DMS79 treated with DMSO at 0.1 percent for 48 hours (cell line): ENCODE measurements around the gene TSPAN9.
A peak's percentile ranks its signal among the peaks of the same experiment; 100 is the strongest.

ENCODE experiments used
- DNase-seq: peaks from one replicate; lab custom pipeline; 2025; lab: John Stamatoyannopoulos, UW

TSPAN9 gene

DNA sequence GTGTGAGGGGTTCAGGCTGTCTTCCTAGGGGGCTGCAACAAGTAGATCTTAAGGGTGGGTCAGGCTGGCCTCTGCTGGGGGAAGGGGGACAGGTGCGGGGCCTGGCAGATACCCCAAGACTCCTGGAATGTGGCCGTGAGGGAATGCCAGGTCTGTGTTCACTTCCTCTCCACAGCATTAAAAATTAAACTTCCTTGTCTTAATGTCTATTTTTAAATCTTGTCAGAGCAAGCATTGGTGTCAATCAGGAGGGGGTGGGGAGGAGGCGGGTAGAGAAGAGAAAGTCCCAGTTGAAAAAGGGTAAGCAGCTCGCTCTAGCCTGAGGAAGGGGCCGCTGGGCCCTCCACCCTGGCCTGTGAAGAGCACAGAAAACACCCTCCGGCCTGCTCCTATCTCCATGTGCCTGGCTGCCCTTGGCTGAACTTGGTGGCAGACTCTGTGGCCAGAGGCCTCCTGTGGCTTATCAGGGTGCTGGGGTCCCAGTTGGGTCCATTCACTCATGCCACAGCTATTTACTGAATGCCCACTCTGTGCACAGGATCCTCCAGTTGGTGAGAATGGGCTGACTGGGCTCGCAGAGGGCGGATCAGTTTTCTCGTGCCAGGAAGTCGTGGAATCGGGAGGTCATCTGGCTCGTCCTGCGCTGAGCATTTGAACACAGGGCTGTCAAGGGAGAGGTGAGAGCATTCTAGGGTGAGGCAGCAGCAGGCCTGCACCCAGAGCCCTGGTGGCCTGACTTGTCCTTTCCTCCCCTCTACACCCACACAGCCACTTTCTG is 128.8 kb downstream of the TSPAN9 start:
- no peak for DNase-seq

DNA sequence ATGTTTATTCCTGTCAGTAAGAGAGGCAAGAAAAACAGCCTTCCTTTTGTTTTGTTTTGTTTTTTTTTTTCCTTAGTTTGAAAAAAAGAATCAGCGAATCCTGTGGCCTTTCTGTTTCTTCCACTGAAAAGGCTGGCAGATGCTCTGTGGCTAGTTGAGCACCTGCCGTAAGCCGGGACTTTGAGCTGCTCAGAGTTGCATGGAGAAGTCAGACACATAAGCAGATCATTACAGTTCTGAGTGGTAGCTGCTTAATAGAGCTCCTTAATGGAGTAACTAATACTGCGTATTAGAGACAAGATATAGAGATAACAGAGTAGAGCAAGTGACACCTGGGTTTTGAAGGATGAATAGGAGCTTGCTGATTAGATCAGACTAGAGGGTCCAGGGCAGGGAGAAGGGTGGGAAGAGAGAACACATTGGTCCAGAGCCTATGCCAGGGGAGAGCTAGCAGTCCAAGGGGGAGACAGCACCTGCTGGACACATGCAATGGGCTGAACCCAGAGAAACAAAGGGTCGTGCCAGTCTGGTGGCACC is 129.4 kb downstream of the TSPAN9 start:
- no peak for DNase-seq

DNA sequence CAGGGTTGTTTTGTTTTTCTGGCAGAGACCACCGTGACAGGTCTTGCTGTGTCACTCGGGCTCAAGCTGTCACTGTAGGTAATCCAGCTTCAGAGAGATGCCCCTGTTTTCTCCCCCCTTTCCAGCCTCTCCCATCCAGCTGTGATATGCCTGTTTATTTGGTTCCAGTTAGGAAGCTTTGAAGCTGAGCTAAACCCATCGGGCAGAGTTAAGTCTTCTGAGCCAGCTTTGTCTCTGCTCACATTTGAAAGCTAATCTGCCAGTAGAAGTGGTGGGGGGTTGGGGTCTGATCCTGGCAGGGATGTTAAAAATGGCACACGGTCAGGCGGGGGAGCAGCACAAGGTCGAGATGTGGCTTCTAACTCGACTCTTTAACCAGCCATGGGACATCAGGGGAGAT is 130.0 kb downstream of the TSPAN9 start:
- no peak for DNase-seq

DNA sequence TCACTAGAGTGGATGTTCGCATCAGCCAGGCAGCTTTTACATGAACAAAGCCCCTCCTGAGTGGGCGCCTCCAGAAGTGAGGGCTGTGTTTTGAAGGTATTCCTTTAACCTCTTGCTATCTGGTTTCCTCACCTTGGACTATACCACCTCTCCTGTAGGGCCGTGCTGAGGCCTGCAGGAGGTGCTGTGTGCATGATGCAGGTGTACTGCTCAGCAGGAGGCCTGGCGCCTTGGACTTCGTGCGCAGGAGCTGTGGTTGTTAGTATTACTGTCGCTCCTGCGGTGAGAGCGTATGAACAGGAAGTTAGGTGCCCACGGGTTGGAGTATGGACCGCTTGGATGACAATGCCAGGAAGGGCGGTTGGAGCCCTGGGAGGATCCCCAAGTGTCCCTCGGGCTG is 130.7 kb downstream of the TSPAN9 start:
- no peak for DNase-seq

DNA sequence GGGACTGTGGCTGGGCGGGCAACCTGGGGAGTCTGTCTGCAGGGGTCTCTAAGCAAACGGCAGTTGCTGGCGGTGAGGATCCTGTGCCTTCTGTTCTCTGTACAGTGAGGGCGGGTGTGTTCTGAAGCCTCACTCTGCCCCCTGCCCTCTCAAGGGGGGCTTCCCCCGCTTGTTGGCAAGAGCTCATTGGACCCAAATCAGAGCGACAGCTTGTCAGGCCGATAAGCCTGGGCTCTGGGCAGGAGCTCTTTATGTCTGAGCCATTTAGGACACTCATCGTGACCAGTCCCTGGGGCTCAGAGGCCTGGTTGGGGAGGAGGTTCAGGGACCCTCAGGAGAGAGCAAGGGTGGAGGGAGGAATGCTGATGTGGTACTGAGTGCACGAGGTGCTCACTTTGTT is 136.0 kb downstream of the TSPAN9 start:
- no peak for DNase-seq

DNA sequence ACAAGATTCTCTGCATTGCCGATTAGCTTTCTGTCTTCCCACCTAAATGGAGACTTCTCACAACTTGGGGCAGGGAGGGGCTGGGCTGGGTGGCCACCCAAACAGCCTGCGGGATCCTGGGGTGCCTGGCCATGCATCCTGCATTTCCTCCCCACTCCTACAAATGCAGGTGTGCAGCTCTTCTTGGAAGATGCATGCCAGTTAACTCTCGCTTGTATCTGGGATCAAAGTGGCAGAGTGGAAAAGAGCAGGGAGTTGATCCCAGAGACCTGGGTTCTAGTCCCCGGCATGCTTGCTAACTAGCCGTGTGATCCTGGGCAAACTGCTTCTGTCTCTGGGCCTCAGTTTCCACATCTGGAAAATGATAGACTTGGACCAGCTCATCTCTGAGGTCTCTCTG is 136.6 kb downstream of the TSPAN9 start:
- DNase-seq, result no peak

DNA sequence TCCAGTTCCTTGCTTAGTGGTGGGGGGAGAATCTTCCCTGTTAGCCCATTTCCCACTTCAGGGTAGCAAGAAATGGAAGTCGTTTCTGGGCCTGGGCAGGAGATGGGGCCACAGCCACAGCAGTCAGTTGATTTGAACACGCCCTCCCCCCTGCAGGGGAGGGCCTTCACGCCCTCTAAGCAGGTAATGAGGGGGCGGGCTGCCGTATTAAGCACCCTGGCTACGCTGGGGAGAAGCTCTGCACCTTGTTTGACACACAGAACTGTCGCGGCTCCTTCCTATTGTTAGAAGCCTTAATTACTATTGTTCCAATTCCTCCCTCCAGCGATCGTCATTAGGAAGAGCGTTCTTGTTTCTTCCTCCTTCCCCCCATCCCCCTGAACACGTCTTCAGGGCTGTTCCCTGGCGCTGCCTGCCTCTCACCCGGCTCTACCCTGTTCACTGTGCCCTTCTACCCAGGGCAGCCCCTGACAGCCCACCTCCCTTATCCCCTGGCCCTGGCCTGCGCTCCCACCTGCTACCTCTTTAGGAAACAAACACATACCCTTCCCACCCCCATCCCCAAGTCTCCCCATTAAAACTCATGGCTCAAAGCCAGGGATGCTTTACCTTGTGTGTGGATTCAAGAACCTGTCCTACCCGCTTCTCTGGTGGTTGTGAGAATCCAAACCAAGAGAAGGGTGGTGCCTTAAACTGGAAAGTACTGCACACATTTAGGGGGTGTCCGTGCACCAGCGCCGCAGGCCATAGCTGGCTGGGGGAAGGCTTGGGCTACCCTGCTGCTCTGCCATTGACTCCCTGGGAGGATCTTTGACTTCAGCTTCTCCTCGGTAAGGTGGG is 137.6 kb downstream of the TSPAN9 start:
- DNase-seq, result peak; percentile 86

DNA sequence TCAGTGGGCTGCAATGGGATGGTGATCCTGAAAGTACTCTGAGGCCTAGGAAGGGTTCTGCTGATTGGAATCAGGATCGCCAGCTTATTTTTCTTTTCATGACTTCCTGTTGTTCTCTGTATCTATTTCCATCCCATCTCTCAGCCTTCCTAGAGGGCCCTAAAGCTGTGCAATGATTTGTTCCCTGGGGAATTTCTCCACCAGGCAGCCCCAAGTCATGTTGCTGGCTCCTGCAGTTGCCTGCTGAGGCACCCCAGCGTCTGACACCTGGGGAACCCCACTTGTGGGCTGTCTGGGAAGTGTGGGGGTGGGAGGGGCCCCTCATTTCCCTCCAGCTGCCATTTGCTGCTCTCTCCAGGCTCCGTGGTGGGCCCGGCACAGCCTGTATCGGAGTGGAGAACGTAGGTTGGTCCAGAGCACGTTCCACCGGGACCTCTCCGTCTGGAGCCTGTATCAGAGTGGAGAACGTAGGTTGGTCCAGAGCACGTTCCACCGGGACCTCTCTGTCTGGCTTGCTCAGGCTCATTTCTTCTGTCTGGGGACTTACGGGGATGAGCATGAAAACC is 138.3 kb downstream of the TSPAN9 start:
- peak; percentile 56 for DNase-seq

DNA sequence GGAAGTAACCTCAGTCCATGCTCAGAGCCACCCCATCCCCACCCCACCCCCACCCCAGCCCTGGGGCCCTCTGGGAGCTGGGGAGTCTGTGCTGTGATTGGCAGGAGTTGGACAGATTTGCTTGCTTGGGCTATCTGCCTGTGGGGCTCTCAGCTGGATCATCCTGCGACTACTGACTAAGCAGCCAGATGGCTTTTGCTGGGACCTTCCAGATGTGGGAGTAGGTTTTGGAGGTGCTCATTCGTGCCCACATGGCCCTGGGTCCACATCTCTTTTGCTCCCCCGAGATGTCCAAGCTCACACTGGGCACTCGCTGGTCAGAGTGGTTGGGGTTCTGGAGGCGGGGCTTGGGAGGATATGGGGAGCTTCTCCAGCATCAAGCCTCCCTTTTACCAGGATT is 138.9 kb downstream of the TSPAN9 start:
- DNase-seq, result no peak

DNA sequence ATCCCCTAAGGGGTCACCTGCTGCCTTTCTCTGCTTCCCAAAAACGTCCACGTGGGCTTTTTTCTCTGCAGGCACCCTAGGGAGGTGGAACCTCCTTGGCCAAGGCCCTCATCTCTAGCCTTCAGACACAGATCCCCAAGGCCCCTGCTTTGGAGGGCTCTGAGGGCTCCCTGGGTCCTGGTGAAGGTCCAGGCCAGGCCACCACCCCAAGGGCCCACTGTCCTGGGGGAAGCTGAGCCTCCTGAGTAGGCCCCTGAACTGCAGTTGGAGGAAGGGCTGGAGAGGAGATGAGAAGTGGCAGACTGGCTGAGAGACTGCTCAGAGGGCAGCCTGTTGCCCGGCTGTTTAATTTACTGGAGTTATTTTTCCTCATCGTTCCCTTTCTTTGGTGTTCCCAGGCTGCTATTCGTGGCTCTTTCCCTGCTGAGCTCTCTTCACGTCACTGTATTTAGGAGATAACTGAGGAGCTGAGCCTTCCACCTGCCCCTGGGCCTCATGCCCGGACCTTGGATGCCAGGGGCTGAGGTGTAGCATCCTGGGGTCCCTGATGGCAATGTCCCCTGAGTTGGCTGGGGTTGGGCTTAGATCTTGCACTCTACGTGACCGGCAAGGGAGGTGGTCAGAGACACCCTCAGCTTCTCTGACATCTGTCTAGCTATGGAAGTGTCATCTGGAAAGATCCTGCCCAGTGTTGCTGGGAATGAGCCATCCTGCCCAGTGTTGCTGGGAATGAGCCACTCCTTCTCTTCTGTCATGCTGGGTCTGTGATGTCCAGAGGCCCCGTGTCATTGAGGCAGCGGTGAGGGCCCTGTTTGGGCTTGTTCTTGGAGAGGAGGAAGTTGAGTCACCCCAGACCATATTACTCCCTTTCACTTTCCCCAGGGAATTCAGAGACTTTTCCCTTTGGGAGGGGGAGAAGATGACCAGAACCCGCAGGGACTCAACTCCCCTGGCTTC is 139.8 kb downstream of the TSPAN9 start:
- no peak for DNase-seq

DNA sequence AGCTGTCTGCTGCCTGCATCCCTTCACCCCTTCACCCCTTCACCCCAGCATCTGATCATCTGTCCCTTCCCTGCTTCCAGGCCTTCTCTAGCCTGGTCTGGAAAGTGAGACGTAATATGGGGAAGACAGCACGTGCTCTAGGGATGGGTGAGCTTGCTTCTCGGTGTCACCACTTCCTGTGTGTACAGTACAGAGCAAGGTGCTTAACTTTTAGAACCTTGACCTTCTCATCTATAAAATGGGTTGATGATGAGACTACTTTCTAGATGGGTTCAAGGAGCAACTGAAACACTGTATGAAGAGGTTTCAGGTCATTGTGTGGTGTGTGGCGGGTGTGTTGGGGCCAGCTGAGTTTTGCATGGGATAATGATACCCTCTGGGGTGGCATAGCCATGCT is 140.5 kb downstream of the TSPAN9 start:
- DNase-seq, result no peak

DNA sequence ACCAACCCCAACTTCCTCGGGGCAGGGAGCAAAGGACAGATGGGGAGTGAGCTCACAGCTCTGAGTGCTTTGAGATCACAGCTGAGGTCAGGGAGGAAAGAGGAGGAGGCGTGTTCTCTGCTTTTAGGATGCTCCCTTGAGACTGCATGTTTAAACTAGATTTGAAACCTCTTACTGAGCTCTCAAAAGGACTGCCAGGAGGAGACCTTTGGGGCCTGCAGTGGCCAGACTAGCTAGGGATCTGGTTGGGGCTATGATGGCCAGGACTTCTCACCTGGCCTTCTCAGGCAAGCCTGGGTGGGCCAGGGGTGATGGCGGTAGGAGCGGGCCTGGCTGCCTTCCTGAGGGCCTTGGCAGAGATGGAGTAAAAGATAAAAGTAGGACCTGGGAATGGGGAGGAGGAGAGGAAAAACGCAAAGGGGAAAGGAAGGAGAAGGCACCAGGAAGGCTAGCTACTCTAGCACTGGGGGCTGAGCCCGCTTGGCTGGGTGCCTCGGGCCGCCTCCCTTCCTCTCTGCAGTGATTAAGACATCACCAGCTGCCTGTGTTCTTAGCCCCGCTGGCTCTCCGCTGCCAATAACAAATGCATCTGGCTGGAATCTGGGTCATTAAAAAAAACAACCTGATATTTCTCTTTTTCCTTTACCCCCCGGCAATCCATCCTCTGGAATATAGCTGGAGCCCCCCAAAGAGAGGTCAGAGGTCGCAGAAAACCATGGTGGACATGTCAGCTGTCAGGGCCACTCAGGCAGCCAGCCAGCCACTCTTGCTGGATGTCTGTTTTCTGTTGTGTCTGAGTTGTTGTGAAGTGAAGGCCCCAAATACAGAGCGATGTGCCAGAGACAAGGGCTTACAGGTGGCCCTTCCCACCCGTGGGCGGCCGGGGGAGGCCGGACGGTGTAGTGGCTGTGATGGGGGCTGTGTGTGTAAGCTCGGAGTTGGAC is 141.3 kb downstream of the TSPAN9 start:
- peak; percentile 82 for DNase-seq

DNA sequence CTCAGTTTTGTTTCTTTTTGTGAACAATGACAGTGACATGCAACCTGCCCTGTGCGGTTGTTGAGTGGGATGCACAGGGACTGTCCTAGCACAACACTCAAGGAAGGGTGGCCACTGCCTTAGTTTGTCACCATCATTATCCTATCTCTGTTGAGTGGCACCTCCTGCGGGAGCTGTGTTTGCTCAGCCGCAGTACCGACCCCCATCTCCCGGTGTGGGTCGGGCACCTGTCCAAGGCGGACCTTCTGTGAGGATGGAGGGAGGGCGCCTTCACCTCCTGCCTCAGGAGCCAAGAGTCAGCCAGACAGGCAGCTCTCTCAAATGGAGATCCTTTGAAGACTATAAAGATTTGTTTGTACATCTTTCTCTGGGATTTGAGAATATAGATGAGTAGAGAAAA is 142.1 kb downstream of the TSPAN9 start:
- DNase-seq, result peak; percentile 69

DNA sequence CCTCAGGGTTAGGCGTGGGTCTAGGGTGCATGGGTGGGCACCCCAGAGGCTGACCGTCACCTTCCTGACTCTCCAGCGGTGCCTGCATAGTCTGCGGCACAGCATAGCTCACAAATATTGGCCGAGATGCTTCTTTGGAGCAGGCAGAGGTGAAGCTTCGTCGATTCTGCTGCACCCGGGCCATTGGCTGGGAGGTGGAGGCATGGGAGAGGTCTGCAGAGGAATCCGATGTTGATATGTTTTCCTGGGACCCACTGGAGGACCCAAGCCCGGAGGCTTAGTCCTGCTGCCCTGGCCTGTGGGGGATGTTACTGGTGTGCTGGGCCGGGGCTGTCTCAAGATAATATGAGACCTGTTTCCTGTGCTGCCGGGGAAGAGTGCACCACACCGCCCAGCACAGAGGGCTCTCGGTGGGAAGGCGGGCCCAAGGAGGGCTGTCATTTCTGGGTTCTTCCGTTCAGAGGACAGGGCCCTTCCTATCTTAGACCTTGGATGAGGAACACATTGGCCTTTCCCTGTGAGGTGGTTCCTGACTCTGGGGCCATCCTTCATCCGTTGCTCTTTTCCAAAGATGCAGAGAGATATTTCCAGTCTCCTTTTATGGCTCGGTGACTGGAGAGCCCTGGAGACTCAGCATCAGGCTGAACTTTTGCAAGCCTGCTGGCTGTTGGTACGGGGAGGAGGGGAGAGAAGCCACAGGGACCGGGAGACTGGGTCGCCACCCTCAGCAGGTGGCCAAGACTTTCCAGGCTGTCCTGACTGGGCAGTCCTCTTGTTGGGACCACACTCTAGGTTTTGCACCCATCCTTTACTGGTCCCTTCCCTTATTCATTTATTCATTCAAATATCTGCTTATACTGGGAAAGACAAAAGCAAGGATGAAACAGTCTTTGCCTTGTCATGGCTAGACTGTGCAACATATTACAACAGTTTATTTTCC is 143.5 kb downstream of the TSPAN9 start:
- no peak for DNase-seq

DNA sequence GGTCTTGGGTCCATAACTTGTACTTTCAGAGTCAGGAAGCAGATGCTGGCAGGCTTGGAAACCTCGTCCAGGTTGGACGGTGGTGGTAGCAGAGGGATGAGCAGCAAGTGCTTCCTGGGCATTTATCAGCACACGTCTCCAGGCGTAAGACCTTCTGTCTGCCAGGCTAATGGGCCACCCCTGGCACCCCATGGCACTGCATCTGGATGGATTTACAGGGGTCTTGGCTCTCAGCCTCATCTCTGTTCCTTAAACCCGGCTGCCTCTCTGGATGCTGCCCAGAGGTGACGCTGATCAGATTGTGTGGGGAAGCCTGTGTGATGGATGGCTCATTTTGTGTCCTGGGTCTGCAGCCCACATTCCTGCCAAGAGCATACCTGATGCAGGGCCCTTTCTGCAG is 145.1 kb downstream of the TSPAN9 start:
- no peak for DNase-seq

DNA sequence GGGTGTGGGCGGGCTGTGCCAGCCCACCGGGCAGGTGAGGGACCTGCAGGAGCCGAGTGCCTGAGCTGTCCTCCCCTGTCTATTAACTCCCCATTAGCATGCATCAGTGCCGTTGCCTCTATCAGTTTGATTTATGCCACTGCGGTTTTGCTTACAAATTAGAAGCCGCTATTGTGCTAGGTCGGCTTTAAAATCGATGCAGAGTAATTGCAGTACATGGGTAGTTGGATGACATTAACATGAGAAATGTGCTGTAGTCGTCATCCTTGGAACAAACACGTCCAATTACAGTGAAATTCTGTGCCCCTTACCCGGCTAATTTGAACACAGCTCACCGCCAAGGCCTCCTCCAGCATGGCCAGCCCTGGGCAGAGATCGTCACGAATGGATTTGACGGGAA is 145.8 kb downstream of the TSPAN9 start:
- DNase-seq, result peak; percentile 95

DNA sequence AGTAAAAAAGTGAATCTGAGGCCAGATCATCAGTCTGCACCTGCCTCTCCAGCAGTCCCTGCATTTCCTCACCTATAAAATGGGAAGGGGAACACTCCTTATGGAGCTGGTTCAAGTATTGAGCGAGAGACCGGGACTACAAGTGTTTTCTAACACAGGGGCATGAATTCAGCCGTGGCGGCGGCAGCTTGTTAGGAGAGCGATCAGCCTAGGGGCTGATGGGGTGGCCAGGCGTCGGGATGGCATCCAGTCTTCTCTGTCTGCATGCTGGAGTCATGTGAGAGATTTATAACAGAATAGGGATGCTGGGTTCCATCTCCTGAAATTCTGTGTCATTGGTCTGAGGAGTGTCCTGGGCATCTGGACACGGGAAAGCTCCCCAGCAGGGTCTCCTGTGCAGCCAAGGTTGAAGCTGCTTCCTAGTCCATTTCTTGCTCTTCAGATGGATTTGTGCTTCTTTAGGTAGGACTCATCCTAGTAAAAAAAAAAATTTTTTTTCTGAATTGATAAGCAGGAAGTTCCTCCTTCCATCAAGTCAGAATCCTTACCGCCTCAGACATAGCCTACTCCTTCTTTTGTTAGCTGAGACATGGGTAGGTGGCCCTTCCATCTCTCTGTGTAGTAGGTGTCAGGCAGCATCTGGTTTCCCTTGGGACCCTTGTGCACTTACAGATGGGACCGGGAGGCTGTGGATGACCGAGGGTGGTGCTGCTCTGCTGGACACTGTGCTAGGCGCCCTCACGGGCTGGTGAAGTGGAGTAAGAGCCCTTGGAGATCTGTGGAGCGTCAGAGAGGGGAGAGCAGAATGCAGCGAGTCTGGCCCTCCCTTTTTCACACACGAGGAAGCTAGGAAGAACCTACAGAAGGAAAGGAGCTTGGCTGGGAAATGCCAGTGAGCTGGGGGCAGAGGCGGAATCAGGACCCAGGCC is 146.7 kb downstream of the TSPAN9 start:
- DNase-seq, result peak; percentile 91

DNA sequence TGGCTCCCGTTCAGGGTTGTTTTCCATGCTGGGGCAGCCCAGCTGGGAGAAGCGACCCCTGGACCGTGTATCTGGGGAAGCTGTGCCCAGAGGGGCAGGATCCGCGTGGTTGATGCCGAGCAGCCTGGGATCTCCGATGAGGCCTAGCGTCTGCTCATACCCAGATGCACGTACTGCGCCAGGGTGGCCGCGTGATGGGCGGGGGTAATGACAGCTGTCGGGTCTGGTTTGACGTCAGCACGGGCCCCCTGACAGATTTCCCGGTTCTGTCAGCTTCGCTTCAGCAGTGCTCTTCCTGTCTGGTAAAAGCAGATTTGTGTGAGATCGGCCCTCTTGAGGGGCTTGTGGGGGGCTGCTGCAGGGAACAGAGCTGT is 147.3 kb downstream of the TSPAN9 start:
- no peak for DNase-seq
